ENCODE data around the gene DKC1.
"Not testable (repeated sequence)": the region's sequence is repeated elsewhere in the genome, so short reads cannot be mapped to it uniquely, and the experiment has no call there.

DKC1 gene

DNA sequence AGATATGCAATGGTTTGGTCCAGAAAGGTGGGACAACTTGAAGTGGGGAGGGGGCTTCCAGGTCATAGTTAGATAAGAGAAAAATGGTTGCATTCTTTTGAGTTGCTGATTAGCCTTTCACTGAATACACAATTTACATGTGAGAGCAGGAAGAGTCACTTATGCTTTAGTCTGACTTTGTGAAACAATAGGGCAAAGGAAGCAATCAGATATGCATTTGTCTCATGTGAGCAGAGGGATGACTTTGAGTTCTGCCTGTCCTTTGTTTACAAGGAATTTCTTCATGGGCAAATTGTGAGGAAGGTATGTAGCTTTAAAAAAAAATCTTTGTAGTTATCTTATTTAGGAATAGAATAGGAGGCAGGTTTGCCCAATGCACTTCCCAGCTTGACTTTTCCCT is 58.9 kb downstream of the DKC1 start:
- DNase-seq: no peak

DNA sequence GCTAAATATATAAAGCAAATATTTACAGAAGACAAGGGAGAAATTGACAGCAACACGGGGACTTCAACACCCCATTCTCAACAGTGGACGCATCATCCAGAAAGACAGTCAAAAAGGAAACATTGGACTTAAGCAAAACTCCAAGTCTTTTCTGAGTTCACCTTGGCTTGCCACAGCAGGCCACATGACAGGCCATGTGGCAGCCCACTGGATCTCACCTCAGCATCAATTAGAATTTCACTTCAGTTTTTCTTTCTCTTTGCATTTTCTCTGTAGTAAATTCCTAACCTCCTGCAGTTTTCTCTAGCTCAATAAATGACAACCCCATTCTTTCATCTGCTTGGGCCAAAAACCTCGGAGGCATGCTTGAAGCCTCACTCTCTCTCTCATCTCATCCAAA is 59.4 kb downstream of the DKC1 start:
- no peak for DNase-seq

GRCh38 chrX:154824638-154825037 is 62.0 kb downstream of the DKC1 start:
- no peak for DNase-seq

DNA sequence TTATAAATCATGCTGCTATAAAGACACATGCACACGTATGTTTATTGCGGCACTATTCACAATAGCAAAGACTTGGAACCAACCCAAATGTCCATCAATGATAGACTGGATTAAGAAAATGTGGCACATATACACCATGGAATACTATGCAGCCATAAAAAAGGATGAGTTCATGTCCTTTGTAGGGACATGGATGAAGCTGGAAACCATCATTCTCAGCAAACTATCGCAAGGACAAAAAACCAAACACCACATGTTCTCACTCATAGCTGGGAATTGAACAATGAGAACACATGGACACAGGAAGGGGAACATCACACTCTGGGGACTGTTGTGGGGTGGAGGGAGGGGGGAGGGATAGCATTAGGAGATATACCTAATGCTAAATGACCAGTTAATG is 62.9 kb downstream of the DKC1 start:
- DNase-seq: not testable (repeated sequence)

Data from CD4-positive, alpha-beta T cell treated with Interferon alpha-2 for 1 hour (primary cell).